GM18508 (cell line): ENCODE data around the gene GLB1L2.
"Not testable (repeated sequence)": the region's sequence is repeated elsewhere in the genome, so short reads cannot be mapped to it uniquely, and the experiment has no call there.

Source experiments
- ATAC-seq: cut with Tn5 transposase; IDR thresholded peaks from one replicate; pipeline ENCODE4 v1.9.1; 2021; ENCODE audit warnings: moderate number of reproducible peaks; ENCODE audit not compliant: insufficient read depth, unreplicated experiment

GLB1L2 gene, protein sequence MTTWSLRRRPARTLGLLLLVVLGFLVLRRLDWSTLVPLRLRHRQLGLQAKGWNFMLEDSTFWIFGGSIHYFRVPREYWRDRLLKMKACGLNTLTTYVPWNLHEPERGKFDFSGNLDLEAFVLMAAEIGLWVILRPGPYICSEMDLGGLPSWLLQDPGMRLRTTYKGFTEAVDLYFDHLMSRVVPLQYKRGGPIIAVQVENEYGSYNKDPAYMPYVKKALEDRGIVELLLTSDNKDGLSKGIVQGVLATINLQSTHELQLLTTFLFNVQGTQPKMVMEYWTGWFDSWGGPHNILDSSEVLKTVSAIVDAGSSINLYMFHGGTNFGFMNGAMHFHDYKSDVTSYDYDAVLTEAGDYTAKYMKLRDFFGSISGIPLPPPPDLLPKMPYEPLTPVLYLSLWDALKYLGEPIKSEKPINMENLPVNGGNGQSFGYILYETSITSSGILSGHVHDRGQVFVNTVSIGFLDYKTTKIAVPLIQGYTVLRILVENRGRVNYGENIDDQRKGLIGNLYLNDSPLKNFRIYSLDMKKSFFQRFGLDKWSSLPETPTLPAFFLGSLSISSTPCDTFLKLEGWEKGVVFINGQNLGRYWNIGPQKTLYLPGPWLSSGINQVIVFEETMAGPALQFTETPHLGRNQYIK

GRCh38 chr11:134331354-134332188, at the start of gene GLB1L2:
Gene GLB1L2, plus strand, starts transcription at chr11:134331988. Its CDS starts 74 bp downstream, at chr11:134332062.
- no peak for ATAC-seq

DNA sequence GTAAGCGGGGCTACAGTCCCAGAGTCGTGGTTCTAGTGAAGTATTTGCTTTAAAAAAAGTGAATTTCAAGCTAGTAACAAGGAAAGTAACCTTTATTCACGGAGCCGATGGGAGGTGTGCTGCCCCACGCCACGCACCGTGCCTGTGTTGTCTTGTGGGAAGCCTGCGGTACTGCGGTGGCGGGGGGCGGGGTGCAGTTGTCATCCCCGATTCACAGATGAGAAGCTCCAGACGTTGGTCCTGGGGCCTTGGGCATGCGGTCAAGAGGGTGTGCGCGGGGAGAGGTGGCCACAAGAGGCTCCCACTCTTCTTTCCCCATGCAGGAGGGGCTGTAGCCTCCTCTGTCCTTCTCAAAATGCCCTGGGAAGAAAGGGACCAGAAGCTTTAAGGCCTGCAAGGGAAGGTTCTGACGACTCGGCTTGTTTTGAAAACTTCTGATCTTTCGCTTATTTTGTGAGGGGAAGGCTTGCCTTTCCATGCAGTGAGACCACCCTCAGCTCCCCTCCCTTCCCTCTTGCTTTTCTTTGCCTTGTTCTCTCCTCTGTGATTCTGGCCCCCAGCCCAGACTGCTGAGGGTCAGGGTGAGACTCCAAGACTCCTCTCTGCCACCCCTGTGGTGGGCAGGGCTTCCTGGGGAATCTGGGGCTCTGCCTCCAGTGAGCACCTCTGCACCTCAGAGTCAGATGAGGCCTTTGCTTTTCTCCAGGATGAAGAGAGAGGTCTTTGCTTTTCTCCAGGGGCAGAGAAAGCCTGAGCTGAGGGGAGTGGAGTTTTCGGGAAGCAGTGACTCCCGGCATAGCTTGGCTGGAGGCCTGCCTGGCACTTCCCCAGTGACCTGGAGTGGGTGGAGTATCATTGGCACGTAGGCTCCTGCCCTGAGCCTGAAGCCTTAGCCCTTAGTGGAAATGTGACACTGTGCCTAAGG, 49.4 kb upstream of the GLB1L2 start:
- no peak for ATAC-seq

DNA sequence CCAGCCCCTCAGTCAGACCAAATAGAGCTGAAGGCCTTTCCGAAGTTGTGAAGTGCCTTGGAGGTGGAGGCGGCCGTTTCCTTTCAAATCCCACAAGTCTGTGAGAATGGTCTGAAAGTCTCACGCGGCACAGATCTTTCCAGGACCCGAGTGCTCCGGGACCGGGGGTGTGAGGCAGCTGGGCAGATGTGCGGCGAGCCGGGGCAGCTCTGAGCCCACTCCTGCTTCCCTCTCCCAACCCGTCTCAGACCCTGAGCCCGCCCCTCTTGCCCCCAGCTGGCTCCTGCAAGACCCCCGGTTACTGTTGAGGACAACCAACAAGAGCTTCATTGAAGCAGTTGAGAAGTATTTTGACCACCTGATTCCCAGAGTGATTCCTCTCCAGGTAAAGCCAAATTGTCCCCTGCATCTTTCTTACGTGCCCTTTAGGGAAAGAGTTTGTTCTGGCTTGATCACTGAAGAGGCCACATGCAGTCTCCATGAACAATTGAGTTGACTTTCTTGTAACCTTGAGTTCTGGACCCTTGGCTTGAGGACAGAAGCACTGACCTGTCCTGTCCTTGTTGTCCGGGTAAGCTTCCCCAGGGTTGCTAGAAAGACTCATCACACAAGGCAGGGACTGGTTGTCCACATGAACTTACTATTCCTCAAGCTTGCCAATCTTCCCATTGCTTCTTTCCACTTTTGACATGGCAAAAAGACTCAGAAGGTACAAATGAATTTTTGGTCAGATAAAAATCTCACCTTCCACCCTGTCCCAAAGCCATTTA, 48.1 kb upstream of the GLB1L2 start:
- no peak for ATAC-seq

GRCh38 chr11:134284349-134284748, 47.4 kb upstream of the GLB1L2 start:
- ATAC-seq = not testable (repeated sequence)

GRCh38 chr11:134287561-134287960, 44.2 kb upstream of the GLB1L2 start:
- ATAC-seq = no peak

DNA sequence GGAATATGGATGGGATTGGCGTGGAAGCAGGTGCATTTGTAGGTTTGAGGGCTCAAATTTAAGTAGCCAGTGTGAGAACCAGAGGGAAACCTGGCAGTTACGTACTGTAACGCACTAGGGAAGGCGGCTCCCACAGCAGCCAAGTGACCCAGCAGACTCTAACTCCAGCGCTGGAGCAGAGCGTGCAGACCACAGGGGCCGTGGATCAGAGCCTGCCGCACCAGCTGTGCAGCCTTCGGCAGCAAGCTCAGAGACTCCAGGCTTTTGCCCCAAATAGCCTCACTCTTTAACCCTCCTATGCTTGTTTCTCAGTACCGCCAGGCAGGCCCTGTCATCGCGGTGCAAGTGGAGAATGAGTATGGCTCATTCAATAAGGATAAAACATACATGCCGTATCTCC, 43.3 kb upstream of the GLB1L2 start:
- no peak for ATAC-seq

GRCh38 chr11:134289167-134289566, 42.6 kb upstream of the GLB1L2 start:
- ATAC-seq = no peak

DNA sequence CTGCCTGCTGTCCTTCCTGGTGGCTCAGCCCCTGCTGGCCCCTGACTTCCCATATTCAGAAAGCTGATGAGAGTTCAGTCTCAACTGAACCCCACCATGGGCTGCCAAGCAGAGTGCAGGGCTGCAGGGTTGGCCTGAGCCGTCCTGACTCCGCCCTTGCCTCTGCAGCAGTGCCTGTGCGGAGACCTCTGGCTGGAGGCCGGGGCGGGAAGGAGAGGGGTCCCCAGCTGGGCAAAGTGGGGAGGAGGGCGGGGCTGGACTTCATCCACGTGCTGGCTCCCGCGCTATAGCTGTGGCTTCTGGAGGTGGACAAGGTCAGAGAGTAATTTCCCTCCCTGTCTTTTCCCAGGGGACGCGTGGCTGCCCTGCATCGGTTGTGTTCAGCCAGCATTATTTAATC, 42.0 kb upstream of the GLB1L2 start:
- ATAC-seq = no peak

DNA sequence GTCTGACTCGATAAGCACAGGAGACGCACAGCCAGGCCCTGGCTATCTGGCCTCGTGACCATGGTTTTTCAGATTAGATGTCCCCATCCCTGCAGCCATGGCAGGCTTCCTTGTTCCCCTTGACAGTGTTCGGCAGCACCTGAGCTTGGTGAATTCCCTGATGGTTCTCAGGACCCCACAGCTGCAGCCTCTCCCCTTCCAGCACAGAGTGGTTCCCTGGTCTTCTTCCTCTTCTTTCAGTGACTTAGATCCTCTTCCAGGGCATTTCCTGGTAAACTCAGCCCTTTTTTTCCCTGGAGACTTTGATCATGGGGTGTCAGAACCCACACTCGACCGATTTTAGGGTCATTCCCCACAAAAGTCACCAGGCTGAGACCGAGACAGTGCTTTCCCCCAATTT, 41.1 kb upstream of the GLB1L2 start:
- ATAC-seq = no peak

GRCh38 chr11:134291196-134291595, 40.6 kb upstream of the GLB1L2 start:
- ATAC-seq = no peak

DNA sequence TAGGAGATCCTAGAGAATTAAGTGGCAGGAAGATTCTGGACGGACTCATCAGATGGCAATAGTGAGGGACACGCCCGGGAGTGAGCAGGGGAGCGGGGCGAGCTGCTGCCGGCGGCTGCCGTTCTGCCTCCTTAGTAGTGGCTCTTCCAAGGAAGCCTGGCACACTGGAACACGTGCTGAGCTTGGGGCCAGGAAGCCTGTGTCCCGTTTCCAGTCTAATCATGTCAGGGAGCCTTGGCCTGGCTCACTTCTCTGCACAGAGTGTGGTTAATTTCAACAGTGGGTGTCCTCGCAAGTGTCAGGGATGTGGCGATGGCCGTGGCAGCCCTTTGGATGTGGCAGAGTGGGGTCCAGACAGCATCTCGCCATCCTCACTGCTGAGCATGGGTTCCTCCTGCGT, 39.1 kb upstream of the GLB1L2 start:
- no peak for ATAC-seq

GRCh38 chr11:134293119-134294113, 38.4 kb upstream of the GLB1L2 start:
- no peak for ATAC-seq

DNA sequence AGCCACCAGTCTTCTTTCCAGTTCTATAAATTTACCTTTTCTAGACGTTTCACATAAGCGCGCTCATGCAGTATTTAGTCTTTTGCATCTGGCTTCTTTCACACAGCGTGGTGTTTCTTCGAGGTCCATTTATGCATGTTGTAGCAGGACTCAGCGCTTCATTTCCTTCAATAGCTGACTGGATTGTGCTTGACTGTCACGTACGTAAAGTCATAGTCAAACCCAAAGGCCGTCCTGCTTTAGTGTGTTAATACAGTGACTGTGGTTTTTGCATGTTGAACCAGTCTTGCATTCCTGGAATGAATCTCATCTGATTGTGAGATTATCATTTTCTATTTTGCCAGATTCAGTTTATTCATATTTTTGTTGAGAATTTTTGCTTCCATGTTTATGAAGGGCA, 37.1 kb upstream of the GLB1L2 start:
- ATAC-seq = no peak

DNA sequence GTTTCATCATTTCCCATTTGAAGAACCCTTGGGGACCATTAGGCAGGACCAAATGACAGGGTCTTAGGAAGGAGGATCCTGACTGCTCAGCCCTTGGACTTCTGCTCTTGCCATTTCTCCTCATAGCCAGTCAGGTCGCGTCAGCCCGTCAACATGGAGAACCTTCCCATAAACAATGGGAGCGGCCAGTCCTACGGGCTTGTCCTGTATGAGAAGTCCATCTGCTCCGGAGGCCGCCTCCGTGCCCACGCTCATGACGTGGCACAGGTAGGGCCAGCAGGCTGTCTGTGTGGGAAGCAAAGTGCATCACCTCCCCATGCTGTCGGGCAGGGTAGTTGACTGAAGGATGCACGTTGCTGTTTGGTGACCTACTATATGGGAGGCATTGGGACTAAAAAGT, 19.6 kb upstream of the GLB1L2 start:
- ATAC-seq = no peak

DNA sequence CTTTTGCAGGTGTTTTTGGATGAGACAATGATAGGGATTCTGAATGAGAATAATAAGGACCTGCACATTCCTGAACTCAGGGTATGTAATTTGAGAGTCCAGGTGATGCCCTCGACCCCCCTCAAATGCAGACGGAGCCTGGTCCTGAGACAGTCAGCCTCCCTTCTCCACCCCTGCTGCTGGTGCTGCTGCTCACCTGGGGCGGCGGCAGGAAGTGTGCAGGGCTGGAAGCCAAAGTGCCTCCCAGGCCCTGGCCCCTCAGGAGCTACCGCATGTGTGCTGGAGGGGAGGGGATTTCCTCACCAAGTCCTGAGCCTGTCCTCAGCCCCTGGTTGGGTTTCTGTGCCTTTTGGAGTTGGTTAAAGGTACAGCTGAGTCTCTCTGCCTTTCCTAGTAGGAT, 19.0 kb upstream of the GLB1L2 start:
- ATAC-seq = no peak

- ATAC-seq = no peak
Measured at GRCh38 chr11:134313379-134313778, 18.4 kb upstream of the GLB1L2 start.

- ATAC-seq = no peak
Measured at GRCh38 chr11:134313821-134314607, 17.8 kb upstream of the GLB1L2 start.
